ENCODE results near the gene PTCH2. TPM values are rescaled to one million over a fixed set of nuclear protein-coding genes. Genes with fewer than 3 reads are reported as not detected.

Gene PTCH2
- total RNA-seq, 2 experiments from 2014 or later = 0.13 to 0.97 TPM

- no peak overlapping the region for H3K27ac Mint-ChIP-seq
- TF ChIP-seq CTCF (IDR thresholded peaks at IDR 0.05) = no peak
- ATAC-seq = no peak
- DNase-seq = peak; percentile 0
- H3K9me3 Mint-ChIP-seq = no peaks in the 10 kb centered on the region
- H3K36me3 Mint-ChIP-seq (ENCODE audit: low read depth) = no peaks in the 10 kb centered on the region
- ChIA-PET CTCF (interaction anchor here (0.6 to 1.6 kb wide), 7 partner anchors 9 to 60 kb away, joined by 3 to 15 read pairs (median 5); partner anchors contain the start of genes PLK3 and RNU5D-1), POLR2A (interaction anchor here (0.6 to 11.9 kb wide), 10 partner anchors 13 to 744 kb away, joined by 3 to 181 read pairs (median 8); partner anchors contain the start of genes RNU5D-1, RPS8 and UROD)
- no peaks in the 10 kb centered on the region for H3K27me3 Mint-ChIP-seq
- peaks cover 4% of the 10 kb centered on the region for H3K4me1 Mint-ChIP-seq (ENCODE audit: low read depth)
- H3K4me3 Mint-ChIP-seq = no peak overlapping the region
- intact Hi-C loops (cut with micrococcal nuclease) = no loop called here
Measured at GRCh38 chr1:44790968-44791801, 51.9 kb downstream of the PTCH2 start.

GRCh38 chr1:44788120-44788860, 54.8 kb downstream of the PTCH2 start, which contains the start of gene BEST4:
Gene BEST4 (minus strand): TSS chr1:44788170. CDS start chr1:44787705, 465 bp downstream.
- H3K4me1 Mint-ChIP-seq (ENCODE audit: low read depth) = peaks cover 26% of the 10 kb centered on the region
- CTCF ChIA-PET = interaction anchor here (1.0 to 1.4 kb wide), 4 partner anchors 12 to 59 kb away, joined by 3 to 6 read pairs (median 4); partner anchors contain the start of genes PLK3 and RNU5D-1
- H3K27me3 Mint-ChIP-seq = no peaks in the 10 kb centered on the region
- intact Hi-C loops (cut with micrococcal nuclease) = no loop called here
- DNase-seq = no peak
- POLR2A ChIA-PET = interaction anchor here (1.2 to 11.9 kb wide), 8 partner anchors 10 to 66 kb away, joined by 4 to 181 read pairs (median 46); partner anchors contain the start of genes BTBD19, DYNLT4, PLK3 and RNU5D-1
- no peak within 1 kb of the TSS for H3K27ac Mint-ChIP-seq
- H3K4me3 Mint-ChIP-seq = no peak within 1 kb of the TSS
- H3K9me3 Mint-ChIP-seq = no peaks in the 10 kb centered on the region
- ATAC-seq = no peak
- no peaks in the 10 kb centered on the region for H3K36me3 Mint-ChIP-seq (ENCODE audit: low read depth)
- no peak for TF ChIP-seq CTCF (IDR thresholded peaks at IDR 0.05)

GRCh38 chr1:44787506-44787905, 55.5 kb downstream of the PTCH2 start:
- POLR2A ChIA-PET = interaction anchor here (1.1 to 11.9 kb wide), 12 partner anchors 9 to 224 kb away, joined by 4 to 181 read pairs (median 20); partner anchors contain the start of genes BTBD19, DYNLT4, HECTD3 and PLK3
- peaks cover 31% of the 10 kb centered on the region for H3K4me1 Mint-ChIP-seq (ENCODE audit: low read depth)
- intact Hi-C loops (cut with micrococcal nuclease) = no loop called here
- no peaks in the 10 kb centered on the region for H3K27me3 Mint-ChIP-seq
- CTCF ChIA-PET = interaction anchor here (1.1 to 1.5 kb wide), 6 partner anchors 13 to 224 kb away, joined by 3 to 6 read pairs (median 5); partner anchors contain the start of genes HECTD3, PLK3 and UROD
- no peak overlapping the region for H3K27ac Mint-ChIP-seq
- H3K9me3 Mint-ChIP-seq = no peaks in the 10 kb centered on the region
- H3K36me3 Mint-ChIP-seq (ENCODE audit: low read depth) = peaks cover 2% of the 10 kb centered on the region
- no peak for DNase-seq
- TF ChIP-seq CTCF (IDR thresholded peaks at IDR 0.05) = no peak
- no peak for ATAC-seq
- no peak overlapping the region for H3K4me3 Mint-ChIP-seq

- ChIA-PET POLR2A (interaction anchor here (0.7 to 11.9 kb wide), 11 partner anchors 8 to 553 kb away, joined by 3 to 181 read pairs (median 32); partner anchors contain the start of genes BTBD19, DYNLT4, HECTD3 and PLK3), CTCF (interaction anchor here (0.7 to 4.0 kb wide), 11 partner anchors 10 to 225 kb away, joined by 3 to 29 read pairs (median 5); partner anchors contain the start of genes BTBD19, HECTD3, PLK3 and RNU5D-1)
- H3K27me3 Mint-ChIP-seq = no peaks in the 10 kb centered on the region
- no peaks in the 10 kb centered on the region for H3K9me3 Mint-ChIP-seq
- H3K27ac Mint-ChIP-seq = peak overlapping the region; percentile 82
- TF ChIP-seq CTCF (IDR thresholded peaks at IDR 0.05) = no peak
- no peak for DNase-seq
- H3K4me1 Mint-ChIP-seq (ENCODE audit: low read depth) = peaks cover 32% of the 10 kb centered on the region
- no peak for ATAC-seq
- H3K4me3 Mint-ChIP-seq = peak overlapping the region; percentile 65
- H3K36me3 Mint-ChIP-seq (ENCODE audit: low read depth) = peaks cover 6% of the 10 kb centered on the region
- intact Hi-C loops (cut with micrococcal nuclease) = no loop called here
Measured at GRCh38 chr1:44786841-44787426, 56.1 kb downstream of the PTCH2 start.
